SH-SY5Y (cell line): Measurements from ENCODE around the gene SDHAF2.

Experiments
- GATA2 ChIP-seq: IDR thresholded peaks from 2 replicates; pipeline ENCODE4 v1.6.1; 2011; ENCODE audit warnings: mild to moderate bottlenecking, low read depth, low read length
- GATA3 ChIP-seq: IDR thresholded peaks from 2 replicates; pipeline ENCODE4 v1.6.1; 2011; ENCODE audit warnings: low read depth, mild to moderate bottlenecking, low read length, moderate library complexity

SDHAF2 gene

GRCh38 chr11:61453695-61454094, 23.8 kb downstream of the SDHAF2 start:
- TF ChIP-seq GATA3 (no peak), GATA2 (no peak)

GRCh38 chr11:61454520-61454919, 24.6 kb downstream of the SDHAF2 start:
- TF ChIP-seq GATA2 (no peak), GATA3 (no peak)

DNA sequence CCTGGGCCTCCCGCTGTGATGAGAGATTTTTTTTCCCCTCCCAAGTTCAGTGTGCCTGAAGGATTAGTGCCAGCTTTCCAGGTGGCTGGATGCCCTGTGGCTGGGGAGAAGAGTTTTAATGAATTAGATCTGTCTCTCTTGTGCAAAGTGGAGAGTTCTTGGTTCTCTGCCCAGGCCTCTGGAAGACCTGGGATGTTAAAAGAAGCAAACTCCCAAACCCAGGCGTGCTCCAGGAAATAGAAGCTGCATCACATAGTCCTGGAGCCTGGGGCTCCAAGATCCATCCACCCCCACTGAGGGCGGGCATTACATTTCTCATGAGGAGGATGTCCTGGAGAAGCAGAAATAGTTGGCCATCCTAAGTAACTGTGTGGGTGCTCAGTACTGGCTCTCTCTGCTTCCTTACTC, 30.6 kb downstream of the SDHAF2 start:
- TF ChIP-seq GATA2 (no peak), GATA3 (no peak)

GRCh38 chr11:61460986-61461385, 31.1 kb downstream of the SDHAF2 start:
- no peak for TF ChIP-seq GATA3
- TF ChIP-seq GATA2 = no peak

DNA sequence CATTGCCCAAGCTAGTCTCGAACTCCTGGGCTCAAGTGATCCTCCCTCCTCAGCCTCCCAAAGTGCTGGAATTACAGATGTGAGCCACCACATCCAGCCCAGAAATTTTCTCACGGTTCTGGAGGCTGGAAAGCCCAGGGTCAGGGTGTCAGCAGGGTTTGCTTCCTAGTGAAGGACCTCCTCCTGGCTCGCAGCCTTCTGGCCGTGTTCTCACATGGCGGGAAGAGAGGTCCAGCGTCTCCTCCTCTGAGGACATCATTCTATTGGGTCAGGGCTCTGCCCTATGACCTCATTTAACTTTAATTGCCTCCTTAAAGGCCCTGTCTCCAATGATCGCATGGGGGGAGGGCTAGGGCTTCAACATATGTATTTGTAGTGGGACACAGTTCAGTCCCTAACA, 38.1 kb downstream of the SDHAF2 start:
- TF ChIP-seq GATA3 = no peak
- TF ChIP-seq GATA2 = no peak

- TF ChIP-seq GATA2 (no peak), GATA3 (no peak)
Measured at GRCh38 chr11:61472282-61472681, 42.4 kb downstream of the SDHAF2 start.

DNA sequence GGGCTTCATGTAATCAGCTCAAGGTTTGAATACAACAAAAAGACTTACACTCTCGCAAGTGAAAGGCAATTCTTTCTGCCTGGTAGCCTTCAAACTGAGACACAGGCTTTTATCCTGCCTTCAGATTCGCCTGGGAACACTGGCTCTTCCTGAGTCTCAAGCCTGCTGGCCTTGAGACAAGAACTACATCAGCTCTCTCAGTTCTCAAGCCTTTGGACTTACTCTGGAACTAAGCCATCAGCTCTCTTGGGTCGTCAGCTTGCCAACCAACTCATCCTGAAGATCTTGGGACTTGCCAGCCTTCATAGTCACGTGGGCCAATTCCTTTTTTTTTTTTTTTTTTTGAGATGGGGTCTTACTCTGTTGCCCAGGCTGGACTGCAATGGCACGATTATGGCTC, 42.9 kb downstream of the SDHAF2 start:
- no peak for TF ChIP-seq GATA2
- no peak for TF ChIP-seq GATA3

GRCh38 chr11:61473370-61474012, 43.6 kb downstream of the SDHAF2 start:
- TF ChIP-seq GATA3 (no peak), GATA2 (no peak)

GRCh38 chr11:61474013-61474643, 44.2 kb downstream of the SDHAF2 start:
- TF ChIP-seq GATA3 (no peak), GATA2 (no peak)

DNA sequence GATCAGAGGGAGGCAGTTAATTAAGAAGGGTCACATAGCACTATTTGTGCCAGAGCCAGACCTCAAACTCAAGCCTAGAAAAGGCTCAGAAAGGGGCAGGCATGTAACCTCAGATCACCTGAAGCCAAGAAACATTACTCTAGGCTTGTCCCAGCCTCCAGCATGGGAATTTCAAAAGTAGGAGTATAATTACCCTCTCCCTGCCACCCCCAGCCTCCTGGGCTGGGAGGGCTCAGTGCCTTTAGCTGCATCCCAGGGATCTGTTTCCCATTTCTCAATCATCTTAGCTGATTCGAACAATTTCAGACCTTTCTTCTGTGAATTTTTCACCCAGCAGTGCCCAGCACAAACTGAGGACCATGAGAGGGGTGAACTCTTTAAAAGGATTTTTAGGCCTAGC, 45.5 kb downstream of the SDHAF2 start:
- TF ChIP-seq GATA2 (no peak), GATA3 (no peak)

DNA sequence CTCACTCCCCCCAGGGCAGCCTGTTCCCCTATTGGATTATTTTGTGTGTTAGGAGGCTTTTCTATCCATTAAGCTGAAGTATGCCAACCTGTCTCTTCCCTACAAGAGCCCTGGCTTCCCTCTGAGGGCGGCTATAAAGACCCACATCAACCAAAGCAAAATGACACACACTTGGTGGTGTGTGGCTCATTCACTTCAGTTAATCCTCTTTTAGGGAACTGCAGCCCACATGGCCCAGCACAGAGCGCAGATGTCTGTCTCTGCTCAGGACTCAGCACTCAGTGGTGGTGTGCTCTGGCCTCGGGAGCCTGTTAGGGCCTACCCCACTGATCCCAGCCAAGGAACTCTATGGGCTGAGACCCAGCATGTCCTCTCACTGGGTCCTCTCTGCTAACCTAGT, 46.4 kb downstream of the SDHAF2 start:
- TF ChIP-seq GATA2 (no peak), GATA3 (no peak)

GRCh38 chr11:61477126-61477525, 47.2 kb downstream of the SDHAF2 start:
- no peak for TF ChIP-seq GATA3
- TF ChIP-seq GATA2 = no peak

DNA sequence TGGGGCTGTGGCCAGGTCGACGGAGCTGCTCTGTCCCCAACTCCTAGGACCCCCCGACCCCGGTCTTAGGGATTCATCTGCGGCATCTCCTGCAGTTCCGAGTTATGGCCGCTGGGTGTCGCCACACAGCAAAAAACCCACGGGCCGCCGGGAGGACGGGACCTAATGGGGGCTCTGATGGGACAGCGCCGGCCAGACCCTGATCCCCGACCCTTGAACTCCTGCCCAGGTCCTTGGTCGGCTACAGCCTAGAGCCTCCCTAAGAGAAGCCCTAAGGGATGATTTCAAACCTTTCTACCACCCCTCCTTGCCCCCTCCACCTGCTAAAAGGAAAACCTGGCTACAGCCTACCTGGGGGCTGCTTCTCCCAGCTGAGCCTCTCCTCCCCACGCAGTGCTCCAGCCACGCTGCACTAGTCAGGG, 47.8 kb downstream of the SDHAF2 start:
- TF ChIP-seq GATA3 = no peak
- no peak for TF ChIP-seq GATA2

GRCh38 chr11:61480261-61480993, 50.5 kb downstream of the SDHAF2 start:
- TF ChIP-seq GATA3 (no peak), GATA2 (no peak)

DNA sequence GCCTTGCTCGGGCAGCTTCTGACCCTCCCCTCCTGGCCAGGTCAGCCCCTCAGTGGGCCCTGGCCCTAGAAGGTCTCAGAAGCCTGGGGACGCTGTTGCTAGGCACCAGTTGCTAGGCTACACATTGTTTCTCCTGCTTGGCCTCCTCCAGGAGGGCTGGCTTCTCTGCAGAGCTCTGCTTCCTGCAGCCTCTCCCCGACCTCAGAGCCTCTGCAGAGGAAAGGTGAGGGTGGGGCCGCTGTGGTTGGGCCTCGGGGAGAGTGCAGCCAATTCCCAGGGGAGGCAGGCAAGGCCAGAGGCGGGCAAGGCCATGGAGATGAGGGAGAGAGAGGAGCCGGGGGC, 51.0 kb downstream of the SDHAF2 start:
- TF ChIP-seq GATA3 (no peak), GATA2 (no peak)
